HepG2 (cell line): ENCODE data around the gene RIPK1. TPM values are rescaled to one million over a fixed set of nuclear protein-coding genes. Genes with fewer than 3 reads are reported as not detected.

Source experiments
- ATAC-seq: fragments of 200-7000 bp; cut with Tn5 transposase; 3 replicates; pipeline ENCODE4 v1.9.1; 2020; ENCODE audit warnings: mild to moderate bottlenecking, moderate library complexity
- BruUV-seq: library from RNA; stranded (reverse); fragments of 400-500 nt; replicated peaks from 2 replicates; lab custom pipeline; 2021; lab: Mats Ljungman, UMichigan
- CTCF ChIA-PET: fragments of 300-600 bp; formaldehyde crosslinking; extraction: SDS; loops from one replicate; lab custom pipeline; 2021; ENCODE audit warnings: low total read pairs, inconsistent platforms, low intra/inter-chr PET ratio; lab: Yijun Ruan, JAX
- POLR2A ChIA-PET: fragments of 350-600 bp; sonication (Branson Sonifier 250); formaldehyde crosslinking; loops from one replicate; lab custom pipeline; 2020; ENCODE audit warnings: antibody characterized with exemption, inconsistent platforms; lab: Yijun Ruan, JAX
- DNase-seq: peaks from one replicate; pipeline ENCODE4 v3.0.0-alpha.2; 2015; ENCODE audit warnings: low spot score
- FAIRE-seq: peaks from 3 replicates; lab custom pipeline; 2011; peaks lifted over from hg19 to GRCh38; lab: Jason Lieb, UNC
- H2AFZ ChIP-seq: one replicate; pipeline ENCODE4 v1.6.1; 2011; ENCODE audit warnings: low read length, inconsistent platforms
- H3K27ac ChIP-seq: fragments of 300-600 bp; 3 replicates; pipeline ENCODE4 v1.8.0; 2011; ENCODE audit warnings: mixed run types, mild to moderate bottlenecking, mixed read lengths, low read length, inconsistent platforms; ENCODE audit not compliant: insufficient read depth; ENCODE audit errors: extremely low read length
- H3K27me3 ChIP-seq, 2 experiments: fragments of 200-600 bp in 1 of 2; 2 replicates in 1 of 2; 3 replicates in 1 of 2; pipeline versions ENCODE4 v1.6.0 to v1.8.0; 2011; ENCODE audit warnings: low read length in 2 of 2, mild to moderate bottlenecking in 2 of 2, moderate library complexity in 2 of 2, inconsistent platforms in 1 of 2; ENCODE audit not compliant: insufficient read depth in 2 of 2, control insufficient read depth in 1 of 2
- H3K36me3 ChIP-seq, 2 experiments: fragments of 200-600 bp in 1 of 2; replicated peaks in 1 of 2; 2 replicates in 1 of 2; 3 replicates in 1 of 2; pipeline versions ENCODE4 v1.5.1 to v1.8.0; 2011; ENCODE audit warnings: low read length in 2 of 2, inconsistent platforms in 1 of 2; ENCODE audit not compliant: insufficient read depth in 2 of 2, control insufficient read depth in 1 of 2
- H3K4me1 ChIP-seq: 2 replicates; pipeline ENCODE4 v1.5.1; 2012; ENCODE audit warnings: low read length, inconsistent platforms; ENCODE audit not compliant: insufficient read depth
- H3K4me2 ChIP-seq: 2 replicates; pipeline ENCODE4 v1.6.0; 2011; ENCODE audit warnings: low read depth, low read length, inconsistent platforms
- H3K4me3 ChIP-seq, 3 experiments: fragments of 200-600 bp in 1 of 3; sonication (generic), shearing (Covaris generic) in 1 of 3; replicated peaks in 1 of 3; 2 replicates each; pipeline ENCODE4 v1.5.1; 2011 to 2016; ENCODE audit warnings: low read length in 3 of 3, inconsistent platforms in 2 of 3, low read depth in 2 of 3, mild to moderate bottlenecking in 2 of 3, control low read depth in 1 of 3, mixed read lengths in 1 of 3; ENCODE audit not compliant: insufficient read depth in 1 of 3
- H3K79me2 ChIP-seq: one replicate; pipeline ENCODE4 v1.6.1; 2011; ENCODE audit warnings: low read length, inconsistent platforms; ENCODE audit not compliant: insufficient read depth
- H3K9ac ChIP-seq: 2 replicates; pipeline ENCODE4 v1.6.0; 2011; ENCODE audit warnings: mild to moderate bottlenecking, low read depth, low read length, inconsistent platforms; ENCODE audit not compliant: insufficient read depth
- H3K9me3 ChIP-seq: 2 replicates; pipeline ENCODE4 v1.5.1; 2012; ENCODE audit warnings: mild to moderate bottlenecking, low read length
- H4K20me1 ChIP-seq: 2 replicates; pipeline ENCODE4 v1.6.0; 2011; ENCODE audit warnings: inconsistent platforms, mild to moderate bottlenecking, low read length, moderate library complexity; ENCODE audit not compliant: insufficient read depth
- CEBPG ChIP-seq: IDR thresholded peaks from 2 replicates; pipeline ENCODE4 v1.6.1; 2016
- GTF3A ChIP-seq: sonication (generic); formaldehyde crosslinking; conservative IDR thresholded peaks from 2 replicates; pipeline ENCODE4 v1.4.0; 2020; ENCODE audit warnings: mild to moderate bottlenecking, missing genetic modification reagents
- HNF4G ChIP-seq, 2 experiments: sonication (generic) in 1 of 2; formaldehyde crosslinking in 1 of 2; IDR thresholded peaks; 2 replicates each; pipeline versions ENCODE4 v1.4.0 to v1.6.1; 2011 to 2020; ENCODE audit warnings: borderline replicate concordance in 2 of 2, low read depth in 2 of 2, mild to moderate bottlenecking in 2 of 2, low read length in 1 of 2, missing genetic modification reagents in 1 of 2, moderate library complexity in 1 of 2
- MAFK ChIP-seq, 2 experiments: IDR thresholded peaks in 1 of 2; conservative IDR thresholded peaks in 1 of 2; 2 replicates each; pipeline ENCODE4 v1.6.1; 2011; ENCODE audit warnings: improper control_type of control experiment in 2 of 2, low read length in 2 of 2
- MEIS2 ChIP-seq: sonication (generic); formaldehyde crosslinking; IDR thresholded peaks from 2 replicates; pipeline ENCODE4 v1.9.0; 2021; ENCODE audit warnings: mild to moderate bottlenecking, missing genetic modification reagents
- ZNF629 ChIP-seq: sonication (generic); formaldehyde crosslinking; conservative IDR thresholded peaks from 2 replicates; pipeline ENCODE4 v1.5.0; 2020; ENCODE audit warnings: missing genetic modification reagents
- WGBS: methylation state at CpG from one replicate; pipeline ENCODE4 v1.1.6; 2017; ENCODE audit warnings: low lambda C conversion rate; 5-methylcytosine and 5-hydroxymethylcytosine counted together
- in situ Hi-C: cut with HindIII; loops from 2 replicates; pipeline ENCODE4 v1.10.0; 2017; ENCODE audit warnings: low pct_unique_long_range_greater_than_20kb; ENCODE audit not compliant: extremely low pct_ligation_motif_present
- intact Hi-C: fragments of 100-400 bp; cut with micrococcal nuclease; formaldehyde crosslinking; loops from one replicate; pipeline ENCODE4 v1.10.0; 2022; ENCODE audit not compliant: unreplicated experiment
- polyA plus RNA-seq, 8 experiments: library from polyadenylated mRNA; depleted of rRNA in 3 of 8; stranded (reverse) in 7 of 8; unstranded in 1 of 8; fragments of >200 nt; fragmentation: Illumina TruSeq in 4 of 8; extraction: Trizol in 4 of 8; gene quantifications; 2 replicates each; pipeline versions ENCODE4 v1.2.1 to v1.2.3, GENCODE V29; 2011 to 2016; ENCODE audit warnings: low read depth in 4 of 8, missing spikeins in 1 of 8, mixed read lengths in 1 of 8; ENCODE audit not compliant: insufficient read depth in 1 of 8
- total RNA-seq, 5 experiments: library from RNA; depleted of rRNA; stranded (reverse); fragments of >200 nt; fragmentation: Illumina TruSeq; extraction: Trizol; gene quantifications; 2 replicates each; pipeline ENCODE4 v1.2.3, GENCODE V29; 2016; ENCODE audit warnings: low read depth in 1 of 5
- TF ChIP-seq, protein P1 (sequence below): sonication (generic); formaldehyde crosslinking; IDR thresholded peaks from 2 replicates; pipeline ENCODE4 v1.5.0; 2020; ENCODE audit warnings: mild to moderate bottlenecking, missing genetic modification reagents
- TF ChIP-seq, protein P2 (sequence below): sonication (generic); IDR thresholded peaks from 2 replicates; pipeline ENCODE4 v1.6.1; 2016; ENCODE audit warnings: low read depth, borderline replicate concordance

Gene RIPK1
- total and polyA plus RNA-seq, 2 of the 13 experiments (the other 11 are each of a cell fraction or from before 2014, with no cell fraction given) = 9.0 to 10.3 TPM

DNA sequence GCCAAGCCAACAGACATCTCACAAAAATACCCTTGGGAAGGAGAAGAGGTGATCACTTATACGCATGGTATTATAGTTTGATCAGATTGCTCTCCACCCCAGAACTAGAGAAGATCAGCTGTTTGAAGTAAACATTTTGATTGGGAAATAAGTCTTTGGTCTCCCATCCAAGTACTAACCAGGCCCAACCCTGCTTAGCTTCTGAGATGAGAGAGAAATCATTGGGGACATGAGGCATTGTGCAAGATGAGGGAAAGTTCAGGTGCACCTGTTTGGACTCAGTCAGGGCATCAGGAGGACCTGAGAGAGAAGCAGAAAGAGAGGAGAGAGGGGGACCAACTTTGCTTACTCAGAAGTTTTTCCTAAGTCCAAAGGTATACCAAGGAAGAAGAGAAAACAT lies 11.4 kb downstream of the RIPK1 start:
- Histone ChIP-seq H3K79me2 (peaks cover 21% of the 10 kb centered on the region), H2AFZ (no peak overlapping the region), H3K36me3 (peaks cover 26 to 73% of the 10 kb centered on the region in 2 experiments), H4K20me1 (no peaks in the 10 kb centered on the region), H3K9me3 (no peaks in the 10 kb centered on the region), H3K4me1 (peaks cover 17% of the 10 kb centered on the region), H3K9ac (no peak overlapping the region), H3K27ac (no peak overlapping the region), H3K4me2 (no peak overlapping the region)
- ChIA-PET POLR2A (no interaction called here), CTCF (no interaction called here)
- FAIRE-seq (no peak), ATAC-seq (no peak)
- WGBS = 97% methylated on average over 1 of the region's 1 CpG
- intact Hi-C loops = no loop called here
- TF ChIP-seq, protein P1, sequence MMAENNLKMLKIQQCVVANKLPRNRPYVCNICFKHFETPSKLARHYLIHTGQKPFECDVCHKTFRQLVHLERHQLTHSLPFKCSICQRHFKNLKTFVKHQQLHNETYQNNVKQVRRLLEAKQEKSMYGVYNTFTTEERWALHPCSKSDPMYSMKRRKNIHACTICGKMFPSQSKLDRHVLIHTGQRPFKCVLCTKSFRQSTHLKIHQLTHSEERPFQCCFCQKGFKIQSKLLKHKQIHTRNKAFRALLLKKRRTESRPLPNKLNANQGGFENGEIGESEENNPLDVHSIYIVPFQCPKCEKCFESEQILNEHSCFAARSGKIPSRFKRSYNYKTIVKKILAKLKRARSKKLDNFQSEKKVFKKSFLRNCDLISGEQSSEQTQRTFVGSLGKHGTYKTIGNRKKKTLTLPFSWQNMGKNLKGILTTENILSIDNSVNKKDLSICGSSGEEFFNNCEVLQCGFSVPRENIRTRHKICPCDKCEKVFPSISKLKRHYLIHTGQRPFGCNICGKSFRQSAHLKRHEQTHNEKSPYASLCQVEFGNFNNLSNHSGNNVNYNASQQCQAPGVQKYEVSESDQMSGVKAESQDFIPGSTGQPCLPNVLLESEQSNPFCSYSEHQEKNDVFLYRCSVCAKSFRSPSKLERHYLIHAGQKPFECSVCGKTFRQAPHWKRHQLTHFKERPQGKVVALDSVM = no peak
- TF ChIP-seq MAFK (conservative IDR thresholded peaks at IDR 0.05 in 1 of 2, IDR thresholded peaks at IDR 0.05 in 1 of 2; ENCODE audit: low read length in 2 of 2) = peak in 1 of 2 experiments; percentile 15; a peak in 1 of 4 replicates
- no peak for TF ChIP-seq MEIS2
- TF ChIP-seq GTF3A (CRISPR knock-in tag) = peak; percentile 100
- 0 out of 2 replicates have a peak, but pooled peaks have one; percentile 6 for TF ChIP-seq HNF4G (IDR thresholded peaks at IDR 0.05; ENCODE audit: borderline replicate concordance, low read depth, low read length)
- no peak for TF ChIP-seq HNF4G (CRISPR knock-in tag; IDR thresholded peaks at IDR 0.05; ENCODE audit: borderline replicate concordance, low read depth)
- peak; percentile 84 for TF ChIP-seq ZNF629 (CRISPR knock-in tag)
- peak; percentile 81 for TF ChIP-seq CEBPG (CRISPR knock-in tag)
- TF ChIP-seq, protein P2, sequence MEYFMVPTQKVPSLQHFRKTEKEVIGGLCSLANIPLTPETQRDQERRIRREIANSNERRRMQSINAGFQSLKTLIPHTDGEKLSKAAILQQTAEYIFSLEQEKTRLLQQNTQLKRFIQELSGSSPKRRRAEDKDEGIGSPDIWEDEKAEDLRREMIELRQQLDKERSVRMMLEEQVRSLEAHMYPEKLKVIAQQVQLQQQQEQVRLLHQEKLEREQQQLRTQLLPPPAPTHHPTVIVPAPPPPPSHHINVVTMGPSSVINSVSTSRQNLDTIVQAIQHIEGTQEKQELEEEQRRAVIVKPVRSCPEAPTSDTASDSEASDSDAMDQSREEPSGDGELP = 0 out of 2 replicates have a peak, but pooled peaks have one; percentile 20
- TF ChIP-seq, all 625 proteins: peak for 6
- no TSS peak for BruUV-seq
- DNase-seq = no peak
- H3K4me3 ChIP-seq = no peak overlapping the region
- in situ Hi-C loops = no loop called here
- H3K27me3 ChIP-seq = no peaks in the 10 kb centered on the region
